ENCODE measurements around the gene CAPN7. TPM values are rescaled to one million over a fixed set of nuclear protein-coding genes. Genes with fewer than 3 reads are reported as not detected.

Gene CAPN7
- total RNA-seq, 1 experiment from 2014 or later: 25.2 TPM

DNA sequence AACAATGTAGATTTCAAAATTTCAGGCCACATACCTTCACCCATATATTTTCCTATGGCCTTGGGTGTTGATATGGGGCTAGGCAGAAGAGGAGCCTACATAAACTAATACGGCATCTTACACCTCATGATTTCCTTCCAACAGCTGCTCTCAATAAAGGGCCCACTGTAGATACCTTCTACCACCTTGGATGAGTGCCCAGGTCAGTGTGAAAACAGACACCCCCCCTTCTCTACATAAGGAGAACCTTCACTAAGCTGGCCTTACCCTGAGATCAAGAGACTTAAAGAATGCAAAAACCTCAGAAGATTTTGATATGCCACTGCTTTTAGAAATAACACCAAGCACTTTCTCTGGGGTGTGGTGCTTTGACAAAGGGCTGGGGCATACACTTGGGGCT lies 83.6 kb downstream of the CAPN7 start:
- no peaks in the 10 kb centered on the region for H3K79me1 ChIP-seq (ENCODE audit: insufficient read depth, low read depth, low read length, poor library complexity, severe bottlenecking)
- no peak overlapping the region for H2BK15ac ChIP-seq (ENCODE audit: low read depth, low read length)
- Mint-ChIP-seq H3K9me3 (no peaks in the 10 kb centered on the region), H3K27me3 (ENCODE audit: low read depth) (no peaks in the 10 kb centered on the region), H3K27ac (no peak overlapping the region), H3K4me3 (no peak overlapping the region), H3K36me3 (ENCODE audit: insufficient read depth in 1 of 3, low read depth in 3 of 3) (no peaks in the 10 kb centered on the region), H3K4me1 (peaks cover 12 to 13% of the 10 kb centered on the region in 2 experiments)
- H3K79me2 ChIP-seq (ENCODE audit: insufficient read depth, low read length): no peaks in the 10 kb centered on the region
- no peak overlapping the region for H3K14ac ChIP-seq (ENCODE audit: insufficient read depth, low read length)
- no peak for TF ChIP-seq CTCF (conservative IDR thresholded peaks at IDR 0.05)
- H2AK5ac ChIP-seq (ENCODE audit: insufficient read length, low read length): no peak overlapping the region
- H3K27ac ChIP-seq (ENCODE audit: insufficient read length, low read depth, low read length): no peak overlapping the region
- H2BK120ac ChIP-seq (ENCODE audit: low read depth, low read length, poor library complexity, severe bottlenecking): no peak overlapping the region
- DNase-seq: no peak
- whole genome bisulfite sequencing (ENCODE audit: extremely low coverage, insufficient read length, low lambda C conversion rate): no CpG with 5 or more reads among the region's 1 CpG
- no peak overlapping the region for H2BK5ac ChIP-seq (ENCODE audit: insufficient read length, low read length)
- no peak overlapping the region for H2BK20ac ChIP-seq (ENCODE audit: low read depth, low read length, poor library complexity, severe bottlenecking)
- H3K23me2 ChIP-seq (ENCODE audit: insufficient read length, low read depth, low read length, poor library complexity, severe bottlenecking): no peaks in the 10 kb centered on the region
- H3K18ac ChIP-seq (ENCODE audit: insufficient read length, low read depth, low read length): no peak overlapping the region
- no peak overlapping the region for H3K56ac ChIP-seq (ENCODE audit: insufficient read length, low read depth, low read length)
- H4K91ac ChIP-seq (ENCODE audit: insufficient read length, low read depth, low read length): no peak overlapping the region
- H3K4ac ChIP-seq (ENCODE audit: low read depth, low read length): no peak overlapping the region
- H3K23ac ChIP-seq (ENCODE audit: insufficient read length, low read depth, low read length): no peak overlapping the region
- H4K8ac ChIP-seq (replicated peaks; ENCODE audit: insufficient read length, low read depth, low read length): no peak overlapping the region
- H3K4me2 ChIP-seq (ENCODE audit: insufficient read depth, insufficient read length, low read length): no peak overlapping the region
- H2BK12ac ChIP-seq (ENCODE audit: insufficient read length, low read depth, low read length): no peak overlapping the region
- no peaks in the 10 kb centered on the region for H3K9me3 ChIP-seq (ENCODE audit: control insufficient read depth, low read depth, low read length)
- no peak overlapping the region for H4K5ac ChIP-seq (ENCODE audit: insufficient read length, low read depth, low read length)
- no peak overlapping the region for H2AFZ ChIP-seq (ENCODE audit: low read length)
- no peak overlapping the region for H3K9ac ChIP-seq (ENCODE audit: extremely low read depth, insufficient read length, low read length)
- no peak overlapping the region for H3T11ph ChIP-seq (ENCODE audit: low read length)
- no peaks in the 10 kb centered on the region; the same call in 1 of the 2 replicates for H3K4me1 ChIP-seq (ENCODE audit: insufficient read depth, low read length)
- H3K27me3 ChIP-seq (ENCODE audit: insufficient read depth, low read length): no peaks in the 10 kb centered on the region
- H4K20me1 ChIP-seq (ENCODE audit: control insufficient read depth, insufficient read depth, insufficient read length): no peaks in the 10 kb centered on the region
